ENCODE measurements around the gene CPNE6.

CPNE6 gene

GRCh38 chr14:24086193-24086955 lies 15.0 kb downstream of the CPNE6 start:
- DNase-seq (ENCODE audit: low spot score): no peak

DNA sequence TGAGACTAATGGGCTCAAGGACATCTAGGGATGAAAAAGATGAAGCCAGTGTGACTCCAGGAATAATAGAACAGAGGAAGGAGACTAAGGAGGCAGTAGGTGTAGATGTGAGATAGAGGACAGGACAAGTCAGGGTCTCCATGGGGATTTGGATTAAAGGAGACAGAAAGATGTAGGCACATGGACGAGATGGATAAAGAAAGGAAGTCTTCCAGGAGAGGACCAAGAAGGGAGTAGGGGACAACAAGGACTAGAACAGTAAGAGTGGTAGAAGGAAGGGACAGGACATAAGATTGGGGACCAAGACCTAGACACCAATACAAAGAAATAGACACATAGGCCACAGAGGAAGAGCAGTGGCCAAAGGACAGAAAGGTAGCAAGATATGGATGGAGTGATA lies 15.6 kb downstream of the CPNE6 start:
- no peak for DNase-seq (ENCODE audit: low spot score)

DNA sequence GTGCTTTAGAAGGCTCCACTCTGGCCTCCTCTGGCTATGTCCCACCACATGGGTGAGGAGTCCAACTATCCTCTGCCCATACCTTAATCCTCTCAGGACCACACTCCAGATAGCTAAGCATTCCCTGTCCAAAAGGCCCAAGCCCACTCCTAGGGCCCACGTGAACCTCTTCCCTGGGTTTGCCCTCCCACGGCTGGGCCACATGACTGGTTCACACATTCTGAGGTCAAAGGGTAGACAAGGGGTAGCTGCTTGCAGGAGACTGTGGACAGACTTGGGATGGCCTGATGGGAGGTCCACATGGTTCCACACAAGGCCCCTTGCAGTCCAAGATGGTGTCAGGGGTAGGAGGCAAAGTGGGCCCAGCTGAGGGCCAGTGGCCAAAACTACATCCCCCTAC lies 16.7 kb downstream of the CPNE6 start:
- DNase-seq (ENCODE audit: low spot score): no peak

DNA sequence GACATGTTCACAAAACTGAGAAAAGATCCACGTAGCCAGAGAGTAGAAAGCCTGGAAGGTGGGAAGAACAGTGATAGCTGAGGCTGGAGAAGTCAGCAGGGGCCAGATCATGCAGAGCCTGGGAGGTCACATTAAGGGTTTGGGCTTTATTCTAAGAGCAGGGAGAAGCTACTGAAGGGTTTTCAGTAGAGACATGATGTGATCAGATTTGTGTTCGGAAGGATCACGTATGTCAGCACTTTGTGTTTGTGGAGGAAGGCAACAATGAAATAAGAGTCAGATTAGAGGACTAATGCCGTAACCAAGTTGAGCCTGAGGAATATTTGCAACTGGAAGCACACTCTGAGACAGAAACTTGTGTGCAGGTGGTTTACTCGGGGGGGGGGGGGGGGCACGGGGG lies 18.5 kb downstream of the CPNE6 start:
- no peak for DNase-seq (ENCODE audit: low spot score)

DNA sequence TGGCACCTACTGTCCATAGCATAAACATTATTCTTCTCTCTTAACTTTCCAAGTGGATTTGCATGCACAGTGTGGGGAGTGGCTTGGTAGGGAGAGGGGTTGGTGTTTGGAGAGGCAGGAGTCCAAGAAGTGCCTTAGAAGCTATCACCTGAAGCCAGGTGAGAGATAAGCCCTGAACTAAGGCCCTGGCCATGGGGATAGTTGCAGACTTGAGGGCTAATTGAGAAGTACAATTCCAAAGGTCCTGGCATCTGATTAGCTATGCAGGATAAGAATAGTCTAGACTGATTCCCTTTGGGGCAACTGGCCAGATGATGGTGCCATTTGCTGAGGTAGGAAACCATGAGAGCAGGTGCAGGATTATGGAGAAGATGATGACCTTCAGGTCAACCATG lies 20.7 kb downstream of the CPNE6 start:
- DNase-seq (ENCODE audit: low spot score): no peak

- no peak for DNase-seq (ENCODE audit: low spot score)
Observed at GRCh38 chr14:24092505-24093206, 21.3 kb downstream of the CPNE6 start.

DNA sequence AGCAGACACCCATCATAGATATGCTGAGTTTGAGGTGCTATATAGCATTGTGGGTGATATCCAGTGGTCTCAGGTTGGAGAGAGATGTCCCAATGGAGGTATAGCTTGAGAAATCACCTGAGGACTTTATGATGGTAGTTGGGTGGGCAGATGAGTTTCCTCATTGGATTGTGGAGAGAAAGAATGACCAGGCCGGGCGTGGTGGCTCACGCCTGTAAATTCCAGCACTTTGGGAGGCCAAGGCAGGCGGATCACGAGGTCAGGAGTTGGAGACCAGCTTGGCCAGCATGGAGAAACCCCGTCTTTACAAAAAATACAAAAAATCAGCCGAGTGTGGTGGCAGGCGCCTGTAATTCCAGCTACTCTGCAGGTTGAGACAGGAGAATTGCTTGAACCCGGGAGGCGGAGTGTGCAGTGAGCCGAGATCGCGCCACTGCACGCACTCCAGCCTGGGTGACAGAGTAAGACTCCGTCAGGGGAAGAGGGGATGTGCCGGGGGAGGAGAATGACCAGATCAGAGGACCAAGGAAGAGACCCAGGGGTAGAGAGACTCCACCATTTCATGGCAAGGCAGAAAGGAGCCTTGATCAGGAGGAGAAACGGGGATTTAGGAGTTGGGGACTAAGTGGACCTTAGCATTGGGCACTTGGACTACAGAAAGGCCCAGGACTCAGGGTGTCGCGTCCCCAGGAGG lies 22.0 kb downstream of the CPNE6 start:
- no peak for DNase-seq (ENCODE audit: low spot score)

DNA sequence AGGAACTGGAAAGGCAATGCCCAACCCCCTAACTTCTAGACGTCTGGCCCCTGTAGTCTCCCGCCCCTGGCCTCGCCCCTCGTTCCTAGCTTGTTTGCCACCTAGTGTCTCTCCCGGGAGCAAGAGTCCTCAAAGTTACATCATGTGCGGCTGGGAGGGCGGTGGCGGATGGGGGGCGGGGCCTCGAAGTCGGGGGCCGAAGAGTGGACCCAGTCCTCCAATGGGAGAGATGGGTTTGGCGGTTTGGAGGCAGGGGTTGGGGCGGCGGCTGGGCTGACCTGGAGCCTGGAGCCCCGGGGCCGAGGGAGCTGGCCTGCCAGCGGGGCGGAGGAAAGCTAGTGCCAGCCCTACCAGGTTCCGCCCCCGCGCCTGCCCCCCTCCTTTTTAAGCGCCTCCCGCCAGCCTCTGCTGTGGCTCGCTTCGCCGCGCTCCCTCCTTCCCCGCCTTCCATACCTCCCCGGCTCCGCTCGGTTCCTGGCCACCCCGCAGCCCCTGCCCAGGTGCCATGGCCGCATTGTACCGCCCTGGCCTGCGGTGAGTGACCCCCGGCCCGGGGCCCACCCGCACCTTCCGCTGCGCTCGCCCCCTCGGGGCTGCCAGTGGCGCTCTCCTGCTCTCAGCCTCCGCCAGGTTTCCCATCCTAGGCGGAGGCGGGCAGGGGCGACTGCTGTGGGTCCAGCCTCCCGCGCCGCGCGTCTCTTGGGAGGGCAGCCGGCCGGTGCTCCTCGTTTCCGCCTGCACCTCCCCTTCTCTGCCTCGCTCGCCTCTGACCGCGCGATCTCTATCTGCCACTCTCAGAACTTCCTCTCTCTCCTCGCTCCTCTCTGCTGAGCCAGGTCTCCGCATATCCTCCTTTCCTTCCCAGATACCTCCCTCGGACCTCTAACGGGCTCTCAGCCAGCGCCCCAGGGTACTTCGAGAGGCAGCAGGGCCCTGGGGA lies 22.8 kb downstream of the CPNE6 start, which contains the start of gene PCK2:
PCK2 (plus strand) TSS at position 411 of the 940 bp plus-strand sequence; CDS start at position 506, 95 bp downstream.
- peak; percentile 78 for DNase-seq (ENCODE audit: low spot score)

- no peak for DNase-seq (ENCODE audit: low spot score)
Observed at GRCh38 chr14:24094841-24095270, 23.5 kb downstream of the CPNE6 start.

GRCh38 chr14:24095271-24096068 lies 24.1 kb downstream of the CPNE6 start:
- peak; percentile 56 for DNase-seq (ENCODE audit: low spot score)

DNA sequence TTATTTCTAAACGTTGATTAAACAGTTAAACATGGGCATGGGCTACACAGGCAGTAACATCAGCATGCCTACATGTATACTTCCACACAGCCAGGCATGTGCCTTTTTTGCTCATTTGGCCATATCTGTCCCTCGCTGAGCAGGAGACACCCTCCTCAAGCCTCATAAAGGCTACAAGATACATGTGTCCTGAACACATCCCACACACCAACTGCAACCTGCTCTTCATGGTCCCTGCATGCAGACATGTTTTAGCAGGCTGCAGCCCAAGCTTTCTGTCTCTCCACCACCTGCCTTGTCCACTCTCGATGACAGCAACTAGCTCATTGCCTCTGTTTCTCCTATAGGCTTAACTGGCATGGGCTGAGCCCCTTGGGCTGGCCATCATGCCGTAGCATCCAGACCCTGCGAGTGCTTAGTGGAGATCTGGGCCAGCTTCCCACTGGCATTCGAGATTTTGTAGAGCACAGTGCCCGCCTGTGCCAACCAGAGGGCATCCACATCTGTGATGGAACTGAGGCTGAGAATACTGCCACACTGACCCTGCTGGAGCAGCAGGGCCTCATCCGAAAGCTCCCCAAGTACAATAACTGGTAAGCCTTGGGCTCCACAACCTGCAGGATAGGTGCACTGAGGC lies 25.3 kb downstream of the CPNE6 start:
- no peak for DNase-seq (ENCODE audit: low spot score)

DNA sequence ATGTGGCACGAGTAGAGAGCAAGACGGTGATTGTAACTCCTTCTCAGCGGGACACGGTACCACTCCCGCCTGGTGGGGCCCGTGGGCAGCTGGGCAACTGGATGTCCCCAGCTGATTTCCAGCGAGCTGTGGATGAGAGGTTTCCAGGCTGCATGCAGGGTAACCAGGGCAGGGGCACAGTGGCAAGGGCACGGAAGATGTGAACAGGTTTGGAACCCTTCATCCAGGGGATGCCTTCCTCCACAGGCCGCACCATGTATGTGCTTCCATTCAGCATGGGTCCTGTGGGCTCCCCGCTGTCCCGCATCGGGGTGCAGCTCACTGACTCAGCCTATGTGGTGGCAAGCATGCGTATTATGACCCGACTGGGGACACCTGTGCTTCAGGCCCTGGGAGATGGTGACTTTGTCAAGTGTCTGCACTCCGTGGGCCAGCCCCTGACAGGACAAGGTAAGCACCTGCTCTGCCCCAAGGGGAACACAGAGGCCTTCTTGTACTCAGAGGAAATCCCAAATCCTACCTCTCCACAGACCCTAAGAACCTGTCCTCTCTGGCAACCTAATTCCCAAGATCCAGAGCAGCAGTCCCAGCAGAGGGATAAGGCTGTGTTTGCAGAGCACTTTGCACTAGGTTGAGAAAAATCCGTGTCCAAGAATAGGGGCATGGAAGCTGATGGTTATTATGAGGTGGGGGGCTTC lies 27.0 kb downstream of the CPNE6 start:
- DNase-seq (ENCODE audit: low spot score): no peak

DNA sequence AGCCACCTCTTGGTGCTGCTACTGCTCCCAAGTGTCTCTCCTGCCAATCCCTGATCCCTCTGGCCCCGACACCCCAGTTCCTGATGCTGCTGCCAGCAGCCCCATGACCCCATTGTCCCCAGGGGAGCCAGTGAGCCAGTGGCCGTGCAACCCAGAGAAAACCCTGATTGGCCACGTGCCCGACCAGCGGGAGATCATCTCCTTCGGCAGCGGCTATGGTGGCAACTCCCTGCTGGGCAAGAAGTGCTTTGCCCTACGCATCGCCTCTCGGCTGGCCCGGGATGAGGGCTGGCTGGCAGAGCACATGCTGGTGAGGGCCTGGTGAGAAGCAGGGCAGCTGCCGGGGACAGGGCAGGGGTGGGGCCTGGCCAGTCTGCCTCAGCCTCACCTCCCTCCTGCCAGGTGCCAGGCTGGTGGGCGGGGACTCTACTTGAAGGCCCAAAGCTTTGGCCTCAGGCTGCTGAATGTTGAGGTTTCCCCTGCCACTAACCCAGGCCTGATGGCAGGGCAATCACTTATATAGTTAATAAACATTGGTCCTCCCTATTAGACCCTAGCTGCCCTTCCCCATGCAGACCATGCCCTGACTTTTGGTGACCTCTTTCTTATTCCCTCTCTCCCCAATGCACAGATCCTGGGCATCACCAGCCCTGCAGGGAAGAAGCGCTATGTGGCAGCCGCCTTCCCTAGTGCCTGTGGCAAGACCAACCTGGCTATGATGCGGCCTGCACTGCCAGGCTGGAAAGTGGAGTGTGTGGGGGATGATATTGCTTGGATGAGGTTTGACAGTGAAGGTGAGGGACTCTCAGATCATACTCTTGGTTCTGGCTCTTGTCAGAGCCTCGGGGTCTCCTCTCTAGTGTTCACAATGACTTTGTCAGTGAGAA lies 27.8 kb downstream of the CPNE6 start:
- no peak for DNase-seq (ENCODE audit: low spot score)

DNA sequence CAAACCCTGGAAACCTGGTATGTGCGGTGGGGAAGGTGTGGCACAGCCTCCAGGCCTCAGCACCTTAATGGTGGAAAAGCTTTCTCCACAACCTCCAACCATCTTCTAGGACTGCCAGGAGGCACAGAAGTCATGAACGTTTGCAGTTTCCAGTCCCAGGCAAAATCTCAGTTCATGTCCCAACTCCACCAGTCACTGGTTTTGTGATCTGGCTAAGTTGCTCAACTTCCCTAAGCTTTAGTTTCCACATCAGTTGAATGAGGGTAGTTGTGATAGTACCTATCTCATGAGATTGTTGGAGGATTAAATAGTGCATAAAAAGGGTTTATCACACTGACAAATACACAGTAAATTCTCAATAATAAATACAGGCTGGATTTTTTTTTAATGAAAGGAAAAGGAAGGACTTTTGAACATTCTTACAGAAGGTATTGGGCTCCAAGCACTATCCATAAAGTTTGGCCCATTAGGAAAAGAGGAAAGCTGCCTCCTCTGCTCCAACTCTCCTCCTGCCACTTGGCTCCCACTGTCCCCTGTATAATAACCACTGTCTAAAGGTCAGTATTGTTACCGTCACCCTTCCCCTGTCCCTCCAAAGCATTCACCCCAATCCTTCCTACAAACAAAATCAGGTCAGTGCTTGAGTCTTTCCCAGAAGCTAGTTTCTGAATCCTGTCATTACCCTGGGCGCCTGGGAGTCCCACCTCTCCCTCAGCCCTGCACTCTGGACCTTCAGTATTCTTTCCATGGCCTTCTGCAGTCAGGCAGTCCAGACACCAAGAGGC lies 29.0 kb downstream of the CPNE6 start:
- DNase-seq (ENCODE audit: low spot score): no peak

GRCh38 chr14:24100982-24101494 lies 29.7 kb downstream of the CPNE6 start:
- DNase-seq (ENCODE audit: low spot score): no peak

GRCh38 chr14:24102357-24103048 lies 31.1 kb downstream of the CPNE6 start:
- DNase-seq (ENCODE audit: low spot score): no peak

GRCh38 chr14:24103451-24103850 lies 32.1 kb downstream of the CPNE6 start:
- no peak for DNase-seq (ENCODE audit: low spot score)
